ENCODE measurements around the gene SFMBT2.
A peak's percentile ranks its signal among the peaks of the same experiment; 100 is the strongest.
"Not testable (repeated sequence)": the region's sequence is repeated elsewhere in the genome, so short reads cannot be mapped to it uniquely, and the experiment has no call there.

SFMBT2 gene

GRCh38 chr10:7206412-7207100 lies 204.3 kb downstream of the SFMBT2 start:
- no peak for DNase-seq

- no peak for DNase-seq
These were observed 205.2 kb downstream of the SFMBT2 start for GRCh38 chr10:7205656-7206055.

- DNase-seq = no peak
These were observed 208.0 kb downstream of the SFMBT2 start for GRCh38 chr10:7202793-7203355.

- DNase-seq = peak; percentile 53
These were observed 211.6 kb downstream of the SFMBT2 start for GRCh38 chr10:7199152-7199760.

GRCh38 chr10:7196284-7196683 lies 214.6 kb downstream of the SFMBT2 start:
- DNase-seq = no peak

- DNase-seq = no peak
These were observed 215.7 kb downstream of the SFMBT2 start for GRCh38 chr10:7195118-7195517.

GRCh38 chr10:7194571-7194970 lies 216.3 kb downstream of the SFMBT2 start:
- DNase-seq = no peak

GRCh38 chr10:7193369-7193768 lies 217.5 kb downstream of the SFMBT2 start:
- no peak for DNase-seq

- DNase-seq = no peak
These were observed 217.9 kb downstream of the SFMBT2 start for GRCh38 chr10:7192831-7193361.

GRCh38 chr10:7192061-7192460 lies 218.8 kb downstream of the SFMBT2 start:
- peak; percentile 7 for DNase-seq

GRCh38 chr10:7190772-7191171 lies 220.1 kb downstream of the SFMBT2 start:
- DNase-seq = not testable (repeated sequence)

GRCh38 chr10:7189909-7190308 lies 220.9 kb downstream of the SFMBT2 start:
- DNase-seq = no peak

GRCh38 chr10:7188456-7189050 lies 222.3 kb downstream of the SFMBT2 start:
- DNase-seq = no peak

GRCh38 chr10:7186387-7187018 lies 224.3 kb downstream of the SFMBT2 start:
- DNase-seq = peak; percentile 14

GRCh38 chr10:7185367-7185690 lies 225.5 kb downstream of the SFMBT2 start:
- no peak for DNase-seq

- DNase-seq = no peak
These were observed 226.0 kb downstream of the SFMBT2 start for GRCh38 chr10:7184660-7185366.

GRCh38 chr10:7184116-7184515 lies 226.7 kb downstream of the SFMBT2 start:
- DNase-seq = not testable (repeated sequence)

- DNase-seq = not testable (repeated sequence)
These were observed 228.5 kb downstream of the SFMBT2 start for GRCh38 chr10:7182327-7182726.

- DNase-seq = no peak
These were observed 229.4 kb downstream of the SFMBT2 start for GRCh38 chr10:7181420-7181819.

GRCh38 chr10:7179536-7179935 lies 231.3 kb downstream of the SFMBT2 start:
- DNase-seq = no peak

- no peak for DNase-seq
These were observed 236.9 kb downstream of the SFMBT2 start for GRCh38 chr10:7173948-7174347.

- DNase-seq = no peak
These were observed 239.0 kb downstream of the SFMBT2 start for GRCh38 chr10:7171825-7172224.
